Keratinocyte (primary cell): ENCODE measurements around the gene OCIAD1. TPM values are rescaled to one million over a fixed set of nuclear protein-coding genes. Genes with fewer than 3 reads are reported as not detected.

ENCODE experiments used
- DNase-seq: peaks from one replicate; pipeline ENCODE4 v3.0.0-alpha.2; 2011; ENCODE audit warnings: low read depth, missing footprints, low spot score
- FAIRE-seq: peaks from 2 replicates; lab custom pipeline; 2011; peaks lifted over from hg19 to GRCh38; lab: Jason Lieb, UNC
- H2AFZ ChIP-seq: 2 replicates; pipeline ENCODE4 v1.6.0; 2012; ENCODE audit warnings: low read length, control low read depth, inconsistent platforms; ENCODE audit not compliant: control insufficient read depth
- H3K27ac ChIP-seq: 2 replicates; pipeline ENCODE4 v1.5.1; 2011; ENCODE audit warnings: low read length; ENCODE audit not compliant: control insufficient read depth, insufficient read depth
- H3K27me3 ChIP-seq: 3 replicates; pipeline ENCODE4 v1.6.0; 2011; ENCODE audit warnings: low read length; ENCODE audit not compliant: control insufficient read depth, insufficient read depth; ENCODE audit errors: extremely low read depth
- H3K36me3 ChIP-seq, 2 experiments: 2 replicates in 1 of 2; 3 replicates in 1 of 2; pipeline ENCODE4 v1.5.1; 2011; ENCODE audit warnings: low read length in 2 of 2, mild to moderate bottlenecking in 1 of 2; ENCODE audit not compliant: control insufficient read depth in 2 of 2, insufficient read depth in 2 of 2; ENCODE audit errors: extremely low read depth in 1 of 2
- H3K4me1 ChIP-seq: 3 replicates; pipeline ENCODE4 v1.5.1; 2011; ENCODE audit warnings: low read length; ENCODE audit not compliant: control insufficient read depth, insufficient read depth; ENCODE audit errors: extremely low read depth
- H3K4me2 ChIP-seq: 3 replicates; pipeline ENCODE4 v1.6.0; 2011; ENCODE audit warnings: low read depth, low read length; ENCODE audit not compliant: control insufficient read depth, insufficient read depth; ENCODE audit errors: extremely low read depth
- H3K4me3 ChIP-seq, 3 experiments: fragments of 200-600 bp in 1 of 3; sonication (generic) in 1 of 3; 2 replicates in 2 of 3; 3 replicates in 1 of 3; pipeline ENCODE4 v1.5.1; 2011 to 2016; ENCODE audit warnings: low read length in 3 of 3, mild to moderate bottlenecking in 3 of 3, control low read depth in 2 of 3, inconsistent platforms in 1 of 3, low read depth in 1 of 3, mixed read lengths in 1 of 3, mixed run types in 1 of 3, moderate library complexity in 1 of 3; ENCODE audit not compliant: control insufficient read depth in 2 of 3, insufficient read depth in 2 of 3; ENCODE audit errors: extremely low read depth in 1 of 3
- H3K79me2 ChIP-seq: 2 replicates; pipeline ENCODE4 v1.6.0; 2012; ENCODE audit warnings: low read length; ENCODE audit not compliant: control insufficient read depth, insufficient read depth
- H3K9ac ChIP-seq: 3 replicates; pipeline ENCODE4 v1.6.0; 2011; ENCODE audit warnings: low read length; ENCODE audit not compliant: control insufficient read depth, insufficient read depth; ENCODE audit errors: extremely low read depth
- H3K9me1 ChIP-seq: 3 replicates; pipeline ENCODE4 v1.6.0; 2011; ENCODE audit warnings: low read length; ENCODE audit not compliant: control insufficient read depth, insufficient read depth; ENCODE audit errors: extremely low read depth
- H3K9me3 ChIP-seq: 2 replicates; pipeline ENCODE4 v1.5.1; 2012; ENCODE audit warnings: low read depth, low read length; ENCODE audit not compliant: control insufficient read depth
- H4K20me1 ChIP-seq: 3 replicates; pipeline ENCODE4 v1.6.0; 2011; ENCODE audit warnings: low read length; ENCODE audit not compliant: control insufficient read depth, insufficient read depth; ENCODE audit errors: extremely low read depth
- CTCF ChIP-seq, 3 experiments: IDR thresholded peaks in 1 of 3; conservative IDR thresholded peaks in 1 of 3; optimal IDR thresholded peaks in 1 of 3; 2 replicates in 2 of 3; 3 replicates in 1 of 3; pipeline versions ENCODE3 to v1.5.1; 2011; ENCODE audit warnings: low read length in 3 of 3, mild to moderate bottlenecking in 3 of 3, moderate library complexity in 2 of 3, control low read depth in 1 of 3, inconsistent platforms in 1 of 3; ENCODE audit not compliant: insufficient read depth in 2 of 3; ENCODE audit errors: extremely low read depth in 1 of 3
- EZH2 ChIP-seq: IDR thresholded peaks from one replicate; pipeline ENCODE4 v1.6.1; 2012; ENCODE audit warnings: inconsistent platforms, mild to moderate bottlenecking, low read length, moderate library complexity
- dilution Hi-C: fragments of 300-500 bp; cut with MboI; formaldehyde crosslinking; loops from one replicate; pipeline ENCODE4 v1.7.0; 2020; ENCODE audit warnings: low sequenced_read_pairs; ENCODE audit not compliant: extremely low pct_ligation_motif_present
- polyA plus RNA-seq, 5 experiments: library from polyadenylated mRNA; depleted of rRNA in 3 of 5; stranded (reverse) in 3 of 5; stranded (forward) in 1 of 5; unstranded in 1 of 5; fragments of >200 nt; gene quantifications; 1 replicate in 1 of 5; 2 replicates in 3 of 5; 3 replicates in 1 of 5; pipeline versions ENCODE4 v1.2.1 to v1.2.3, GENCODE V29; 2011 to 2012; ENCODE audit warnings: missing spikeins in 2 of 5, low read depth in 1 of 5, low replicate concordance in 1 of 5

OCIAD1 gene
- polyA plus RNA-seq, 1 donor (not counting 4 experiments of a cell fraction or from before 2014, with no cell fraction given) = 199 TPM

- H3K4me1 ChIP-seq = no peaks in the 10 kb centered on the region
- no peaks in the 10 kb centered on the region for H3K36me3 ChIP-seq
- no peaks in the 10 kb centered on the region for H3K27me3 ChIP-seq
- H3K79me2 ChIP-seq = no peaks in the 10 kb centered on the region
- no peak overlapping the region for H3K9ac ChIP-seq
- dilution Hi-C loops = no loop called here
- FAIRE-seq (no peak), DNase-seq (no peak)
- no peaks in the 10 kb centered on the region for H3K9me3 ChIP-seq
- H3K4me2 ChIP-seq = no peak overlapping the region
- H4K20me1 ChIP-seq = no peaks in the 10 kb centered on the region
- H3K9me1 ChIP-seq = no peaks in the 10 kb centered on the region
- H3K4me3 ChIP-seq = no peak overlapping the region
- H3K27ac ChIP-seq = no peak overlapping the region
- TF ChIP-seq CTCF (optimal IDR thresholded peaks at IDR 0.05 in 1 of 3, IDR thresholded peaks at IDR 0.05 in 1 of 3, conservative IDR thresholded peaks at IDR 0.05 in 1 of 3; ENCODE audit: extremely low read depth in 1 of 3, insufficient read depth in 2 of 3, low read length in 3 of 3) = no peak
- TF ChIP-seq EZH2 = no peak
- no peak overlapping the region for H2AFZ ChIP-seq
These were observed 39.6 kb upstream of the OCIAD1 start for GRCh38 chr4:48791313-48791712.

GRCh38 chr4:48792348-48793006 lies 38.4 kb upstream of the OCIAD1 start:
- Histone ChIP-seq H3K4me3 (no peak overlapping the region), H3K79me2 (no peaks in the 10 kb centered on the region), H3K9me1 (no peaks in the 10 kb centered on the region), H3K4me2 (no peak overlapping the region), H4K20me1 (no peaks in the 10 kb centered on the region), H3K9ac (no peak overlapping the region), H3K36me3 (no peaks in the 10 kb centered on the region), H3K4me1 (no peaks in the 10 kb centered on the region), H2AFZ (no peak overlapping the region), H3K9me3 (no peaks in the 10 kb centered on the region), H3K27me3 (no peaks in the 10 kb centered on the region), H3K27ac (no peak overlapping the region)
- TF ChIP-seq CTCF (optimal IDR thresholded peaks at IDR 0.05 in 1 of 3, IDR thresholded peaks at IDR 0.05 in 1 of 3, conservative IDR thresholded peaks at IDR 0.05 in 1 of 3; ENCODE audit: extremely low read depth in 1 of 3, insufficient read depth in 2 of 3, low read length in 3 of 3) = no peak
- no peak for TF ChIP-seq EZH2
- no peak for FAIRE-seq
- dilution Hi-C loops = no loop called here
- DNase-seq = no peak
